ENCODE results near the gene GOLGA8M.
"Not testable (repeated sequence)": the region's sequence is repeated elsewhere in the genome, so short reads cannot be mapped to it uniquely, and the experiment has no call there.

The GOLGA8M gene

DNA sequence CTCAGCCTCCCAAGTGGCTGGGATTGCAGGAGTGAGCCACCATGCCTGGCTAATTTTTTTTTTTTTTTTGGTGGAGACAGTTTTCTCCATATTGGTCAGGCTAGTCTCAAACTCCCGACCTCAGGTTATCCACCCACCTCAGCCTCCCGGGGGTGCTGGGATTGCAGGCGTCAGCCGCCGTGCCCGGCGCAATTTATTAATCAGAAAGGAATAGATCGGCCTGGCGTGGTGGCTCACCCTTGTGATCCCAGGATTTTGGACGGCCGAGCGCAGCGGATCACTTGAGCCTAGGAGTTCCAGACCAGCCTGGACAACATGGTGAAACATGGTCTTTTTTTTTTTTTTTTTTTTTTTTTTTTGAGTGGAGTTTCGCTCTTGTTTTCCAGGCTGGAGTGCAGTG is 13.3 kb upstream of the GOLGA8M start:
- TF ChIP-seq, protein P1, sequence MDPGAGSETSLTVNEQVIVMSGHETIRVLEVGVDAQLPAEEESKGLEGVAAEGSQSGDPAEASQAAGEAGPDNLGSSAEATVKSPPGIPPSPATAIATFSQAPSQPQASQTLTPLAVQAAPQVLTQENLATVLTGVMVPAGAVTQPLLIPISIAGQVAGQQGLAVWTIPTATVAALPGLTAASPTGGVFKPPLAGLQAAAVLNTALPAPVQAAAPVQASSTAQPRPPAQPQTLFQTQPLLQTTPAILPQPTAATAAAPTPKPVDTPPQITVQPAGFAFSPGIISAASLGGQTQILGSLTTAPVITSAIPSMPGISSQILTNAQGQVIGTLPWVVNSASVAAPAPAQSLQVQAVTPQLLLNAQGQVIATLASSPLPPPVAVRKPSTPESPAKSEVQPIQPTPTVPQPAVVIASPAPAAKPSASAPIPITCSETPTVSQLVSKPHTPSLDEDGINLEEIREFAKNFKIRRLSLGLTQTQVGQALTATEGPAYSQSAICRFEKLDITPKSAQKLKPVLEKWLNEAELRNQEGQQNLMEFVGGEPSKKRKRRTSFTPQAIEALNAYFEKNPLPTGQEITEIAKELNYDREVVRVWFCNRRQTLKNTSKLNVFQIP (CRISPR knock-in tag; IDR thresholded peaks at IDR 0.05; ENCODE audit: borderline replicate concordance, low read depth) = no peak
- TF ChIP-seq PPARA (CRISPR knock-in tag; IDR thresholded peaks at IDR 0.05; ENCODE audit: borderline replicate concordance) (no peak), ESRRG (CRISPR knock-in tag; IDR thresholded peaks at IDR 0.05) (no peak), ZC3H10 (CRISPR knock-in tag; IDR thresholded peaks at IDR 0.05) (no peak), RARB (CRISPR knock-in tag; IDR thresholded peaks at IDR 0.05) (no peak), ZNF565 (CRISPR knock-in tag; conservative IDR thresholded peaks at IDR 0.05; ENCODE audit: low read depth) (no peak), BACH2 (CRISPR knock-in tag; IDR thresholded peaks at IDR 0.05; ENCODE audit: borderline replicate concordance) (no peak), ZFP30 (CRISPR knock-in tag; IDR thresholded peaks at IDR 0.05) (no peak)
- no peak for ATAC-seq

- ATAC-seq = not testable (repeated sequence)
These were observed 11.8 kb upstream of the GOLGA8M start for GRCh38 chr15:28723986-28724385.

DNA sequence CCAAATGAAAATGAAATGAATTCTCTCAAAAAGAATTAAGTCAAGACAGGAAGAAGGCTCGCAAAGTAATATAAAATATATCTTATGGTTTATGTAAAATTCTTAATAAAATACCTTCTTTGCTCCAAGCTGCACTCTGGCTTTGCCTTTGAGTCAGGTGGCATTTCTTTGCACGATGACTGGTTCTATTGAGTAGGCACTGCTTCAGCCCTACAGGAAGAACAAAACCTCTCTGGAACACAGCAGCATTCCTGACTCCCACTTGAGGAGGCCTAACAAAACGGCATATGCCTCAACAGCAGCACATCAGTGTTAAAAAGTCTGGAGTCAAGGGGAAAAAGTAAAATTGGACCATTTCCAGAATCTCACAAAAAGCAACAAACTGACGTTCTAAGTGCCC is 7.4 kb upstream of the GOLGA8M start:
- not testable (repeated sequence) for ATAC-seq

DNA sequence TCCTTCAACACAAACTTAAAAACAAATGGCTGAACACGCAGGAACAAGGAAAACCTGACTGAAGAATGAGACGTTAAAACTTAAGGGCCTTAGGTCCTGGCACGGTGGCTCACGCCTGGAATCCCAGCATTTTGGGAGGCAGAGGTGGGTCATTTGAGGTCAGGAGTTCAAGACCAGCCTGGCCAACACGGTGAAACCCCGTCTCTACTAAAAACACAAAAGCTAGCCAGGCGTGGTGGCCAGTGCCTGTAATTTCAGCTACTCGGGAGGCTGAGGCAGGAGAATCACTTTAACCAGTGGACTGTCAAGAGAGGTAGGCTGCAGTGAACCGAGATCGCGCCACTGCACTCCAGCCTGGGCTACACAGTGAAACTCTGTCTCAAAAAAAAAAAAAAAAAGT is 6.4 kb upstream of the GOLGA8M start:
- ATAC-seq = not testable (repeated sequence)

- not testable (repeated sequence) for ATAC-seq
These were observed 2.0 kb upstream of the GOLGA8M start for GRCh38 chr15:28714176-28714575.

- not testable (repeated sequence) for ATAC-seq
These were observed 8.3 kb downstream of the GOLGA8M start for GRCh38 chr15:28703927-28704326.

- ATAC-seq = not testable (repeated sequence)
These were observed 9.8 kb downstream of the GOLGA8M start for GRCh38 chr15:28702427-28702826.

- not testable (repeated sequence) for ATAC-seq
These were observed 18.0 kb downstream of the GOLGA8M start for GRCh38 chr15:28694006-28694751.

DNA sequence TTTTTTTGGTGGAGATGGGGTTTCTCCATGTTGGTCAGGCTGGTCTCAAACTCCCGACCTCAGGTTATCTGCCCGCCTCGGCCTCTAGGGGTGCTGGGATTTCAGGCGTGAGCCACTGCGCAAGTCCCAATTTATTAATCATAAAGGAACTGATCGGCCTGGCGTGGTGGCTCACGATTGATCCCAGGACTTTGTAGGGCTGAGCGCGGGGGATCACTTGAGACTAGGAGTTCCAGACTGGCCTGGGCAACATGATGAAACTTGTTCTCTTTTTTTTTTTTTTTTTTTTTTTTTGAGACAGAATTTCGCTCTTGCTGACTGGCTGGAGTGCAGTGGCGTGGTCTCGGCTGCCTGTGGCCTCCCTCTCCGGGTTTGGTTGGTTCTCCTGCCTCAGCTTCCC is 19.2 kb downstream of the GOLGA8M start:
- ATAC-seq = not testable (repeated sequence)

DNA sequence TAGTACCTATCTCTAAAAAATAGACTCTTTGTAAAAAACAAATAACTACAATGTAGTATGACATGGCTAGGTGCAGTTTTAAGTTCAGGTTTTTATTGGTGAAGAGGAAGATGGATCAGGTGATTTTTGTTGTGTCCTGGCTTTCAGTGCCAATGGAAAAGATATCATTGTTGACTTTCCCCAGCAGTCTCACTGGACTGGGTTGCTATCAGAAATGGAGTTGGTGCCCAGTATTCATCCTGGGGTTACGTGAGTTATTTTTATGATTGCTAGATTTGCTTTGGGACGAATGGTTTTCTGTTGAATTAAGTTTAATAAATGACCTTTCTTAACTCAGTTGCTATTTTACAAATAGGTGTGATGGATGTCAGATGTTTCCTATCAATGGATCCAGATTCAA is 38.7 kb downstream of the GOLGA8M start:
- ATAC-seq = not testable (repeated sequence)

GRCh38 chr15:28672122-28672521 is 40.1 kb downstream of the GOLGA8M start:
- not testable (repeated sequence) for ATAC-seq

- ATAC-seq = not testable (repeated sequence)
These were observed 45.8 kb downstream of the GOLGA8M start for GRCh38 chr15:28666402-28666801.

DNA sequence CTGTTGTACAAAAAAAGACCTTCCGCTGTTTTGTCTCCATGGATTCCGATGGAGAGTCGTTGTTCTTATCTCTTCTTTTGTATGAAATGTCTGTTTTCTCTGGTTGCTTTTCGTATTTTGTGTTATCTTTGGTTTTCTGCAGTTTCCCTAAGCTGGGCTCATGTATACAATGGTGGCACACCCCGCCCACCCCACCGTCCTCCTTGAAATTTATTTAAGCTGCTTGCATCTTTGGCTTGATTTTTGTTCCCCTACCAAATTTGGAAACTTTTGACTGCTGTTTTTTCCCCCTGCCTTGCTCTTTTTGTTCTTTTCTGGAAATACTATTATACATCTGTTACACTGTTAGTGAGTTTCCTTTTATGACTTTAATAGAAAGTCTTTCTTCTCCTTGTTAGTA is 47.6 kb downstream of the GOLGA8M start:
- ATAC-seq = not testable (repeated sequence)

DNA sequence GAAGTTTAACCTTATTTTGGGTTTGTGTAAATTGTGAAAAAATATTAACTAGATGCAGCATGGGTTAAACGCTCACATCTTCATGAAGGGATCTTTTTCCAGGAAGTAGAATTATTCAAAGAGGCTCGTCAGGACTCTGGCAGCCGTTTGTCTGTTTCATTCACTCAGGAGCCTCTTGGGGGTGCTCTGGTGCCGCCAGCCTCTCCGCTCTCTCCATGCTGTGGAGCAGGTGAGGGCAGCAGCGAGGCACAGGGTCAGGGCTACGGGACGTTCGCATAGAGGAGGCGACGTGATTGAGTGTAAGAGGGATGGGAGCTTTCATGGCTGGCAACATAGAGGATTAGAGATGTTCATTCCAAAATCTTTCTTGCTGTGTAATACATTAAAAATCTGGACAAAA is 48.5 kb downstream of the GOLGA8M start:
- ATAC-seq = peak; percentile 73

- ATAC-seq = not testable (repeated sequence)
These were observed 51.5 kb downstream of the GOLGA8M start for GRCh38 chr15:28660750-28661149.

DNA sequence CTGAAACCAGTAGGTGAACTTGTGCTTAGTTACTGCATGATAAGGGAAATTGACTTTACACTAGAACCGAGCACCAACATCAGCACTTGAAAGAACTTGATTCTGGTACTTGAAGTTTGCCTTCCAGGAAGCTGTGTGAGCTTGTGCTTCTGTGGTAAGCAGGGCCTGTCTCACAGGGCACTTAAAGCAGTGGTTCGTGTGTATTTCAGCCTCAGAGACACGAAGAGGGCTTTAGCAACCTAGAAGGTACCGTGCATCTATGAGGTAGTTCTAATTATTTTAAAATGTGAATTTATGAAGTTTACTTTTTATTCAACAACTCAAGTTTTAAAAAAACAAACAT is 56.2 kb downstream of the GOLGA8M start:
- ATAC-seq = not testable (repeated sequence)

- not testable (repeated sequence) for ATAC-seq
These were observed 56.7 kb downstream of the GOLGA8M start for GRCh38 chr15:28655329-28656017.

GRCh38 chr15:28654194-28654593 is 58.0 kb downstream of the GOLGA8M start:
- not testable (repeated sequence) for ATAC-seq

GRCh38 chr15:28652538-28652937 is 59.7 kb downstream of the GOLGA8M start:
- not testable (repeated sequence) for ATAC-seq

Data from SK-N-SH treated with all-trans-retinoic acid at 6 μM for 48 hours (cell line).